A549 (cell line): ENCODE measurements around the gene DHX58.

Source experiments
- CBX8 ChIP-seq: fragments of 200-600 bp; sonication (generic); IDR thresholded peaks from 2 replicates; pipeline ENCODE4 v1.6.1; 2016
- EP300 ChIP-seq, 2 experiments: fragments of >200 bp; sonication (Bioruptor Twin); formaldehyde crosslinking; IDR thresholded peaks; 2 replicates in 1 of 2; 3 replicates in 1 of 2; pipeline ENCODE4 v1.6.1; 2016 to 2017
- ESRRA ChIP-seq: fragments of 150-350 bp; IDR thresholded peaks from 2 replicates; pipeline ENCODE4 v1.6.1; 2014; ENCODE audit warnings: mild to moderate bottlenecking, low read length, borderline replicate concordance
- HDAC2 ChIP-seq: fragments of 200-600 bp; sonication (generic); IDR thresholded peaks from 2 replicates; pipeline ENCODE4 v1.6.1; 2016
- MAFK ChIP-seq: fragments of 450-650 bp; IDR thresholded peaks from 2 replicates; pipeline ENCODE4 v1.6.1; 2014; ENCODE audit not compliant: partially characterized antibody
- MAZ ChIP-seq: fragments of 150-350 bp; IDR thresholded peaks from 2 replicates; pipeline ENCODE4 v1.6.1; 2014; ENCODE audit warnings: antibody characterized with exemption, low read depth, low read length, borderline replicate concordance
- POLR2A ChIP-seq: IDR thresholded peaks from 2 replicates; pipeline ENCODE4 v1.6.1; 2012; ENCODE audit warnings: mild to moderate bottlenecking, low read length
- TF ChIP-seq, protein P1 (sequence below): fragments of >200 bp; sonication (Bioruptor Twin); formaldehyde crosslinking; IDR thresholded peaks from 3 replicates; pipeline ENCODE4 v1.5.1; 2016
- TF ChIP-seq, protein P2 (sequence below): fragments of >200 bp; sonication (Bioruptor Twin); formaldehyde crosslinking; IDR thresholded peaks from 3 replicates; pipeline ENCODE4 v1.6.1; 2016

DNA sequence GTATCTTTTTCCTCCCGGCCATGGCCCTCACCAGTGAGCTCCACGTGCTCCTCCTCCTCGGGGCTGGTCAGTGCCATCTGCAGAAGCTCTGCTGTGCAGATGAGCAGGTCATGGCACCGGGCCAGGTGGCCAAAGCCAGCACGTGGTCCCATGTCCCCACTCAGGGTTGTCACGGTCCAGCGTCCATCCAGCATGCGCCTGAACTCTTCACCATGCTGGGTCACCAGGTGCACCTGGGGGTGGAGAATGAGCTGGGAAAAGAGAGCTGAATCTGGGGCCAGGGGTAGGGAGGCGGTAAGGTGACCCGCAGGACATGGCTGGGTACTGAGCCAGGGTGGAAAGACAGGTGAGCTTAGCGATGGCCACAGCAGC is 1.3 kb downstream of the DHX58 start:
- no peak for TF ChIP-seq MAFK
- no peak for TF ChIP-seq CBX8
- TF ChIP-seq ESRRA: no peak
- no peak for TF ChIP-seq EP300 (IDR thresholded peaks at IDR 0.05)
- TF ChIP-seq, protein P1, sequence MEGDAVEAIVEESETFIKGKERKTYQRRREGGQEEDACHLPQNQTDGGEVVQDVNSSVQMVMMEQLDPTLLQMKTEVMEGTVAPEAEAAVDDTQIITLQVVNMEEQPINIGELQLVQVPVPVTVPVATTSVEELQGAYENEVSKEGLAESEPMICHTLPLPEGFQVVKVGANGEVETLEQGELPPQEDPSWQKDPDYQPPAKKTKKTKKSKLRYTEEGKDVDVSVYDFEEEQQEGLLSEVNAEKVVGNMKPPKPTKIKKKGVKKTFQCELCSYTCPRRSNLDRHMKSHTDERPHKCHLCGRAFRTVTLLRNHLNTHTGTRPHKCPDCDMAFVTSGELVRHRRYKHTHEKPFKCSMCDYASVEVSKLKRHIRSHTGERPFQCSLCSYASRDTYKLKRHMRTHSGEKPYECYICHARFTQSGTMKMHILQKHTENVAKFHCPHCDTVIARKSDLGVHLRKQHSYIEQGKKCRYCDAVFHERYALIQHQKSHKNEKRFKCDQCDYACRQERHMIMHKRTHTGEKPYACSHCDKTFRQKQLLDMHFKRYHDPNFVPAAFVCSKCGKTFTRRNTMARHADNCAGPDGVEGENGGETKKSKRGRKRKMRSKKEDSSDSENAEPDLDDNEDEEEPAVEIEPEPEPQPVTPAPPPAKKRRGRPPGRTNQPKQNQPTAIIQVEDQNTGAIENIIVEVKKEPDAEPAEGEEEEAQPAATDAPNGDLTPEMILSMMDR: no peak
- no peak for TF ChIP-seq MAZ
- no peak for TF ChIP-seq HDAC2
- TF ChIP-seq, protein P2, sequence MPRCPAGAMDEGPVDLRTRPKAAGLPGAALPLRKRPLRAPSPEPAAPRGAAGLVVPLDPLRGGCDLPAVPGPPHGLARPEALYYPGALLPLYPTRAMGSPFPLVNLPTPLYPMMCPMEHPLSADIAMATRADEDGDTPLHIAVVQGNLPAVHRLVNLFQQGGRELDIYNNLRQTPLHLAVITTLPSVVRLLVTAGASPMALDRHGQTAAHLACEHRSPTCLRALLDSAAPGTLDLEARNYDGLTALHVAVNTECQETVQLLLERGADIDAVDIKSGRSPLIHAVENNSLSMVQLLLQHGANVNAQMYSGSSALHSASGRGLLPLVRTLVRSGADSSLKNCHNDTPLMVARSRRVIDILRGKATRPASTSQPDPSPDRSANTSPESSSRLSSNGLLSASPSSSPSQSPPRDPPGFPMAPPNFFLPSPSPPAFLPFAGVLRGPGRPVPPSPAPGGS: no peak
- no peak for TF ChIP-seq POLR2A
